ENCODE results near the gene COQ8A. TPM values are rescaled to one million over a fixed set of nuclear protein-coding genes. Genes with fewer than 3 reads are reported as not detected.

The COQ8A gene
- total and polyA plus RNA-seq, 2 experiments from 2014 or later, result 25.2 to 37.4 TPM

DNA sequence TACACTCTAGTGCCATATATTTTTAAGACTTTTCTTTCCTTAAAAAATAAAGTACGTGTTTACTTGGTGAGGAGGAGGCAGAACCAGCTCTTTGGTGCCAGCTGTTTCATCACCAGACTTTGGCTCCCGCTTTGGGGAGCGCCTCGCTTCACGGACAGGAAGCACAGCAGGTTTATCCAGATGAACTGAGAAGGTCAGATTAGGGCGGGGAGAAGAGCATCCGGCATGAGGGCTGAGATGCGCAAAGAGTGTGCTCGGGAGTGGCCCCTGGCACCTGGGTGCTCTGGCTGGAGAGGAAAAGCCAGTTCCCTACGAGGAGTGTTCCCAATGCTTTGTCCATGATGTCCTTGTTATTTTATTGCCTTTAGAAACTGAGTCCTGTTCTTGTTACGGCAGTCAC, 44.5 kb upstream of the COQ8A start:
- no peak overlapping the region for H3K27ac ChIP-seq (ENCODE audit: low read depth)
- H3K4me1 Mint-ChIP-seq, result no peaks in the 10 kb centered on the region; the same call in 2 of the 3 replicates
- no peak overlapping the region for H3K4me3 Mint-ChIP-seq
- H2AFZ ChIP-seq, result no peak overlapping the region
- peaks cover 8% of the 10 kb centered on the region for H3K27me3 Mint-ChIP-seq (ENCODE audit: insufficient read depth, low read depth, poor library complexity)
- H3K4me1 ChIP-seq (ENCODE audit: insufficient read depth), result no peaks in the 10 kb centered on the region
- H3K4me3 ChIP-seq, result no peak overlapping the region
- H3K9me3 Mint-ChIP-seq, result no peaks in the 10 kb centered on the region
- no peaks in the 10 kb centered on the region for H4K20me1 ChIP-seq (replicated peaks; ENCODE audit: insufficient read depth)
- no peaks in the 10 kb centered on the region for H3K27me3 ChIP-seq (ENCODE audit: insufficient read depth)
- no peaks in the 10 kb centered on the region for H3K36me3 ChIP-seq (ENCODE audit: insufficient read depth)
- H3F3A ChIP-seq (replicated peaks; ENCODE audit: low read depth), result no peaks in the 10 kb centered on the region
- peaks cover 14% of the 10 kb centered on the region for H3K36me3 Mint-ChIP-seq (ENCODE audit: low read depth)
- H3K27ac Mint-ChIP-seq, result no peak overlapping the region
- TF ChIP-seq, protein P1, sequence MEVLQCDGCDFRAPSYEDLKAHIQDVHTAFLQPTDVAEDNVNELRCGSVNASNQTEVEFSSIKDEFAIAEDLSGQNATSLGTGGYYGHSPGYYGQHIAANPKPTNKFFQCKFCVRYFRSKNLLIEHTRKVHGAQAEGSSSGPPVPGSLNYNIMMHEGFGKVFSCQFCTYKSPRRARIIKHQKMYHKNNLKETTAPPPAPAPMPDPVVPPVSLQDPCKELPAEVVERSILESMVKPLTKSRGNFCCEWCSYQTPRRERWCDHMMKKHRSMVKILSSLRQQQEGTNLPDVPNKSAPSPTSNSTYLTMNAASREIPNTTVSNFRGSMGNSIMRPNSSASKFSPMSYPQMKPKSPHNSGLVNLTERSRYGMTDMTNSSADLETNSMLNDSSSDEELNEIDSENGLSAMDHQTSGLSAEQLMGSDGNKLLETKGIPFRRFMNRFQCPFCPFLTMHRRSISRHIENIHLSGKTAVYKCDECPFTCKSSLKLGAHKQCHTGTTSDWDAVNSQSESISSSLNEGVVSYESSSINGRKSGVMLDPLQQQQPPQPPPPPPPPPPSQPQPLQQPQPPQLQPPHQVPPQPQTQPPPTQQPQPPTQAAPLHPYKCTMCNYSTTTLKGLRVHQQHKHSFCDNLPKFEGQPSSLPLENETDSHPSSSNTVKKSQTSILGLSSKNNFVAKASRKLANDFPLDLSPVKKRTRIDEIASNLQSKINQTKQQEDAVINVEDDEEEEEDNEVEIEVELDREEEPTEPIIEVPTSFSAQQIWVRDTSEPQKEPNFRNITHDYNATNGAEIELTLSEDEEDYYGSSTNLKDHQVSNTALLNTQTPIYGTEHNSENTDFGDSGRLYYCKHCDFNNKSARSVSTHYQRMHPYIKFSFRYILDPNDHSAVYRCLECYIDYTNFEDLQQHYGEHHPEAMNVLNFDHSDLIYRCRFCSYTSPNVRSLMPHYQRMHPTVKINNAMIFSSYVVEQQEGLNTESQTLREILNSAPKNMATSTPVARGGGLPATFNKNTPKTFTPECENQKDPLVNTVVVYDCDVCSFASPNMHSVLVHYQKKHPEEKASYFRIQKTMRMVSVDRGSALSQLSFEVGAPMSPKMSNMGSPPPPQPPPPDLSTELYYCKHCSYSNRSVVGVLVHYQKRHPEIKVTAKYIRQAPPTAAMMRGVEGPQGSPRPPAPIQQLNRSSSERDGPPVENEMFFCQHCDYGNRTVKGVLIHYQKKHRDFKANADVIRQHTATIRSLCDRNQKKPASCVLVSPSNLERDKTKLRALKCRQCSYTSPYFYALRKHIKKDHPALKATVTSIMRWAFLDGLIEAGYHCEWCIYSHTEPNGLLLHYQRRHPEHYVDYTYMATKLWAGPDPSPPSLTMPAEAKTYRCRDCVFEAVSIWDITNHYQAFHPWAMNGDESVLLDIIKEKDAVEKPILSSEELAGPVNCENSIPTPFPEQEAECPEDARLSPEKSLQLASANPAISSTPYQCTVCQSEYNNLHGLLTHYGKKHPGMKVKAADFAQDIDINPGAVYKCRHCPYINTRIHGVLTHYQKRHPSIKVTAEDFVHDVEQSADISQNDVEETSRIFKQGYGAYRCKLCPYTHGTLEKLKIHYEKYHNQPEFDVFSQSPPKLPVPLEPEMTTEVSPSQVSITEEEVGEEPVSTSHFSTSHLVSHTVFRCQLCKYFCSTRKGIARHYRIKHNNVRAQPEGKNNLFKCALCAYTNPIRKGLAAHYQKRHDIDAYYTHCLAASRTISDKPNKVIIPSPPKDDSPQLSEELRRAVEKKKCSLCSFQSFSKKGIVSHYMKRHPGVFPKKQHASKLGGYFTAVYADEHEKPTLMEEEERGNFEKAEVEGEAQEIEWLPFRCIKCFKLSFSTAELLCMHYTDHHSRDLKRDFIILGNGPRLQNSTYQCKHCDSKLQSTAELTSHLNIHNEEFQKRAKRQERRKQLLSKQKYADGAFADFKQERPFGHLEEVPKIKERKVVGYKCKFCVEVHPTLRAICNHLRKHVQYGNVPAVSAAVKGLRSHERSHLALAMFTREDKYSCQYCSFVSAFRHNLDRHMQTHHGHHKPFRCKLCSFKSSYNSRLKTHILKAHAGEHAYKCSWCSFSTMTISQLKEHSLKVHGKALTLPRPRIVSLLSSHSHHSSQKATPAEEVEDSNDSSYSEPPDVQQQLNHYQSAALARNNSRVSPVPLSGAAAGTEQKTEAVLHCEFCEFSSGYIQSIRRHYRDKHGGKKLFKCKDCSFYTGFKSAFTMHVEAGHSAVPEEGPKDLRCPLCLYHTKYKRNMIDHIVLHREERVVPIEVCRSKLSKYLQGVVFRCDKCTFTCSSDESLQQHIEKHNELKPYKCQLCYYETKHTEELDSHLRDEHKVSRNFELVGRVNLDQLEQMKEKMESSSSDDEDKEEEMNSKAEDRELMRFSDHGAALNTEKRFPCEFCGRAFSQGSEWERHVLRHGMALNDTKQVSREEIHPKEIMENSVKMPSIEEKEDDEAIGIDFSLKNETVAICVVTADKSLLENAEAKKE (CRISPR knock-in tag; IDR thresholded peaks at IDR 0.05), result no peak
- TF ChIP-seq ZNF331 (CRISPR knock-in tag; IDR thresholded peaks at IDR 0.05; ENCODE audit: low read depth) (no peak), STAT1 (IDR thresholded peaks at IDR 0.05; ENCODE audit: unreplicated experiment) (no peak), JUNB (IDR thresholded peaks at IDR 0.05; ENCODE audit: unreplicated experiment) (no peak), NANOG (IDR thresholded peaks at IDR 0.05; ENCODE audit: borderline replicate concordance) (no peak), EZH2 (IDR thresholded peaks at IDR 0.05; ENCODE audit: low read depth, unreplicated experiment) (no peak), POLR2AphosphoS5 (IDR thresholded peaks at IDR 0.05; ENCODE audit: low read depth) (no peak), REST (IDR thresholded peaks at IDR 0.05; ENCODE audit: unreplicated experiment) (no peak), ZNF114 (CRISPR knock-in tag; IDR thresholded peaks at IDR 0.05) (no peak)
- TF ChIP-seq, protein P2, sequence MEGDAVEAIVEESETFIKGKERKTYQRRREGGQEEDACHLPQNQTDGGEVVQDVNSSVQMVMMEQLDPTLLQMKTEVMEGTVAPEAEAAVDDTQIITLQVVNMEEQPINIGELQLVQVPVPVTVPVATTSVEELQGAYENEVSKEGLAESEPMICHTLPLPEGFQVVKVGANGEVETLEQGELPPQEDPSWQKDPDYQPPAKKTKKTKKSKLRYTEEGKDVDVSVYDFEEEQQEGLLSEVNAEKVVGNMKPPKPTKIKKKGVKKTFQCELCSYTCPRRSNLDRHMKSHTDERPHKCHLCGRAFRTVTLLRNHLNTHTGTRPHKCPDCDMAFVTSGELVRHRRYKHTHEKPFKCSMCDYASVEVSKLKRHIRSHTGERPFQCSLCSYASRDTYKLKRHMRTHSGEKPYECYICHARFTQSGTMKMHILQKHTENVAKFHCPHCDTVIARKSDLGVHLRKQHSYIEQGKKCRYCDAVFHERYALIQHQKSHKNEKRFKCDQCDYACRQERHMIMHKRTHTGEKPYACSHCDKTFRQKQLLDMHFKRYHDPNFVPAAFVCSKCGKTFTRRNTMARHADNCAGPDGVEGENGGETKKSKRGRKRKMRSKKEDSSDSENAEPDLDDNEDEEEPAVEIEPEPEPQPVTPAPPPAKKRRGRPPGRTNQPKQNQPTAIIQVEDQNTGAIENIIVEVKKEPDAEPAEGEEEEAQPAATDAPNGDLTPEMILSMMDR (conservative IDR thresholded peaks at IDR 0.05; ENCODE audit: low read depth in 2 of 2), result no peak
- H3K9me2 ChIP-seq (ENCODE audit: insufficient read depth), result no peaks in the 10 kb centered on the region
- no peaks in the 10 kb centered on the region for H3K79me2 ChIP-seq (replicated peaks; ENCODE audit: insufficient read depth)
- DNase-seq (ENCODE audit: low spot score) (no peak), ATAC-seq (no peak)
- H3K4me2 ChIP-seq, result no peak overlapping the region
